Epithelial cell of proximal tubule (primary cell): ENCODE data around the gene ZNF77. TPM values are rescaled to one million over a fixed set of nuclear protein-coding genes. Genes with fewer than 3 reads are reported as not detected.

Experiments used
- DNase-seq: peaks from one replicate; pipeline ENCODE4 v3.0.0-alpha.2; 2011; ENCODE audit warnings: low read depth
- H3K4me3 ChIP-seq: 2 replicates; pipeline ENCODE4 v1.5.1; 2011; ENCODE audit warnings: low read depth, mild to moderate bottlenecking, low read length
- total RNA-seq: library from RNA; depleted of rRNA; stranded (reverse); fragments of >200 nt; gene quantifications from 2 replicates; pipeline ENCODE4 v1.2.3, GENCODE V29; 2015
- TF ChIP-seq, protein P1 (sequence below): conservative IDR thresholded peaks from 2 replicates; pipeline ENCODE4 v1.5.1; 2012; ENCODE audit warnings: low read depth, mild to moderate bottlenecking, low read length

ZNF77 gene
- total RNA-seq, 1 donor from 2014 or later: 1.6 TPM

DNA sequence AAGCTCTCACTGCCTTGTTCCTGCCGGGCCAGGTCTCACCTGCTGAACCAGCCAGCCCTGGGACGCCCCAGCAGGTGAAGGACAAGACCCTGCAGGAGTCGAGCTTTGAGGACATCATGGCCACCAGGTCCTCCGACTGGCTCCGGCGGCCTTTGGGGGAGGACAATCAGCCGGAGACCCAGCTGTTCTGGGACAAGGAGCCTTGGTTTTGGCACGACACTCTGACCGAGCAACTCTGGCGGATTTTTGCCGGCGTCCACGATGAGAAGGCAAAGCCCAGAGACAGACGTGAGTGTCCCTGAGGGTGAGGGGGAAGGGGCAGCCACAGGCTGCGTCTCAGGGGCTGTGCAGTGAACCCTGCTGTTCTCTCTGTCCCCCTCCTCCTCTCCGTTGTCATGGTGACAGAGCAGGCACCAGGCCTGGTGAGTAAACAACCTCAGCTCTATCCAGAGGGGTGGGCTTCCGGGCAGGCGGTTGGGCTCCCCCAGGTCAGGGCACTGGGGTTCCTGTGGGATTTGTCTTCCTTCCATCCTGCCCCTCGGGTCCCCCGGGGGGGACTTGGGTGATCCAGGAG lies 42.3 kb upstream of the ZNF77 start:
- TF ChIP-seq, protein P1, sequence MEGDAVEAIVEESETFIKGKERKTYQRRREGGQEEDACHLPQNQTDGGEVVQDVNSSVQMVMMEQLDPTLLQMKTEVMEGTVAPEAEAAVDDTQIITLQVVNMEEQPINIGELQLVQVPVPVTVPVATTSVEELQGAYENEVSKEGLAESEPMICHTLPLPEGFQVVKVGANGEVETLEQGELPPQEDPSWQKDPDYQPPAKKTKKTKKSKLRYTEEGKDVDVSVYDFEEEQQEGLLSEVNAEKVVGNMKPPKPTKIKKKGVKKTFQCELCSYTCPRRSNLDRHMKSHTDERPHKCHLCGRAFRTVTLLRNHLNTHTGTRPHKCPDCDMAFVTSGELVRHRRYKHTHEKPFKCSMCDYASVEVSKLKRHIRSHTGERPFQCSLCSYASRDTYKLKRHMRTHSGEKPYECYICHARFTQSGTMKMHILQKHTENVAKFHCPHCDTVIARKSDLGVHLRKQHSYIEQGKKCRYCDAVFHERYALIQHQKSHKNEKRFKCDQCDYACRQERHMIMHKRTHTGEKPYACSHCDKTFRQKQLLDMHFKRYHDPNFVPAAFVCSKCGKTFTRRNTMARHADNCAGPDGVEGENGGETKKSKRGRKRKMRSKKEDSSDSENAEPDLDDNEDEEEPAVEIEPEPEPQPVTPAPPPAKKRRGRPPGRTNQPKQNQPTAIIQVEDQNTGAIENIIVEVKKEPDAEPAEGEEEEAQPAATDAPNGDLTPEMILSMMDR: no peak
- DNase-seq: no peak
- H3K4me3 ChIP-seq: no peak overlapping the region

DNA sequence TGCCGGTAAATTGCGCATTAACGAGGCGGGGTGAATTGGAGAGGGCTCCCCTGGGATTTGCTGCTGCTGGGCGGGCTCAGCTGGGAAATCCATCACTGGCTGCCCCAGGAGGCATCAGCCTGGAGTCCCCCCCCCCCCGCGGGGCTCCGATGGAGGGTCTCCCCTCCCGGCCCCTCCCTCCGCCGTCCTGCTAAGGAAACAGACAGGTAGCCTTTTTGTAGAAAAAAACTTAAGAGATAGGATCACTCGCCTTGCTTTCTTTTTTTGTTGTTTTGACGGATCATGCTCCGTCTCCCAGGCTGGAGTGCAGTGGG lies 39.4 kb upstream of the ZNF77 start:
- TF ChIP-seq, protein P1: no peak
- DNase-seq: no peak
- no peak overlapping the region for H3K4me3 ChIP-seq

DNA sequence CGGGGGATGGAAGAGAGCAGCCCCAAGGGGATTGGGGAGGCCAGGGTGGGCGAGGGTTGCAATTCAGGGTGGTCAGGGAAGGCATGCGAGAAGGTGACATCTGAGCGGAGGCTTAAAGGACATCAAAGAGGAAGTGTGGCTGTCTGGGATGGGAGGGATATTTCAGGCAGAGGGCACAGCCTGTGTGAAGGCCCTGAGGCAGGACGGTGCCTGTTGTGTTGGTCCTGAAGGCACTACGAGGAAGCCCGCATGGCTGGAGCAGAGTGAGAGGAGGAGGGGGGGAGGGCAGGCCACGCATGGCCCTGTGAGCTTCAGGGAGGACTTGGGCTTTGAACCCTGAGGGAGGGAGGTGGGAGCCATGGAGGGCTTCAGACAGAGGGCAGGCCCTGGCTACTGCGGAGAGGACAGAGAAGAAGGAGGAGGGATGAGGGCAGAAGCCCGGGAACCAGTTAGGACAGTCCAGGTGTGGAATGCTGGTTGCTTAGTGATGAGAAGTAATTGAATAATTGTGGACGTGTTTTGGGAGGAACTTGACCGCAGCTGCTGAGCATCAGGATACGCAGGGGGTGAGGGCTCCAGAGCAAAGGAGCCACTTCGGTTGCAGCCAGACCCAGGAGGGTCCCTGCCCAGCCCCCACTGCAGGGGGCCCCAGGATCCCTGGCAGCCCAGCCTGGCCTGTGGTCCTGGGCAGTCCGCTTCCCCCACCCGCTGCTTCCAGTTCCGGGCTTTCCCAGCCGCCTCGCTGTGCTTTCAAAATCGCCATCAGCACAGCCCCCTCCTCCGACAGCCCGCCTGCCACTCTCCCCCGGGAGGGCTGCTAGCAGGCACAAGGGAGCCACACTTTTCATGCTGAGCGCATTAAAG lies 38.8 kb upstream of the ZNF77 start:
- H3K4me3 ChIP-seq: no peak overlapping the region
- no peak for DNase-seq
- TF ChIP-seq, protein P1: no peak

DNA sequence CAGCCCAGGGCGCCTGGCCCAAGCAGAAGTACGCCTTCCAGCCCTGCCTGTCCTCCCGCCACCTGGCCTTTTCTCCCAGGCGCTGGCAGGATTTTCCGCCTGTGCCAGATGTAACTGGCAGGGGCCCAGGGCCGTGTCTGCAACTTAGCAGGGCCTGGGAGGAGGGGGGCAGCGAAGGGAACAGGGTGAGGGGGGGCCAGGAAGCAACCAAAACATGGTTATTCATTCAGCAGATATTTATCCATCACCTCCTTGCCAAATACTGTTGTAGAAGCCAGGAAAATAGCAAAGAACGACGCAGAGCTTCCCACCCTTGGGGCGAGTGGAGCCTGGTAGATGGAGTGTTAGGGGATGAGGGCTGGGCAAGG lies 38.2 kb upstream of the ZNF77 start:
- DNase-seq: no peak
- H3K4me3 ChIP-seq: no peak overlapping the region
- TF ChIP-seq, protein P1: no peak

DNA sequence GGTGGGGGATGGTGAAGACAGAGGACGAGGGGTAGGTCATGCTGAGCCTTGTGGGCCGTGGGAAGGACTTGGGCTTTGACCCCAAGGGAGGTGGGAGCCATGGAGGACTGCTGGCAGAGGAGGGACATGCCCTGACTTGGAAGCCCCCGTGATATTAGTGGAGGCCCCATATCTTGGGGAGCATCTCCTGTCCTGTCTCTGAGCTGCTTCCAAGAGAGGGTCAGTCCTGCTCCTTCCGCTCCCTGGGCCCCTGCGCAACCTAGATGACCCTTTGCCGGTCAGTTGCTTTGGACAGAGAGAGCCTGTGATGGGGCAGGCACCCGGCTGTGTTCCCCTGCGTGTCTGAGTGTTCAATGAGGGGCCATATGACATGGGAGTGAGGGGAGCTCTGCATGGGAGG lies 37.8 kb upstream of the ZNF77 start:
- no peak overlapping the region for H3K4me3 ChIP-seq
- TF ChIP-seq, protein P1: no peak
- DNase-seq: no peak

DNA sequence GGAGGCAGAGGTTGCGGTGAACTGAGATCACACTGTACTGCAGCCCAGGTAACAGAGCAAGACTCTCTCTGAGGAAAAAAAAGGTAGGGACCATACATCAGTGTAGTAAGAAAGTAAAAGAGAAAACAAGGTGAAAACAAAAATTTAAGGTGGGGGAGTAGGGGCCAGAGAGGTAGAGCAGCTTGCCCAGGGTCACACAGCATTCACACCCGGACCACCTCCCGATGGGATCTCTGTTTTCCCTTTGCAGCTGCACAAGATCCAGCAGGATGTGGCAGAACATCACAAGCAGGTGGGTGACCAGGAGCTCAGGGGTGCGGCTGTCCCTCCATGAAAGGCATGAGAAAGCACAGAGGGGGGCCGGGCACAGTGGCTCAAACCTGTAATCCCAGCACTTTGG lies 37.1 kb upstream of the ZNF77 start:
- no peak for DNase-seq
- H3K4me3 ChIP-seq: no peak overlapping the region
- TF ChIP-seq, protein P1: no peak

DNA sequence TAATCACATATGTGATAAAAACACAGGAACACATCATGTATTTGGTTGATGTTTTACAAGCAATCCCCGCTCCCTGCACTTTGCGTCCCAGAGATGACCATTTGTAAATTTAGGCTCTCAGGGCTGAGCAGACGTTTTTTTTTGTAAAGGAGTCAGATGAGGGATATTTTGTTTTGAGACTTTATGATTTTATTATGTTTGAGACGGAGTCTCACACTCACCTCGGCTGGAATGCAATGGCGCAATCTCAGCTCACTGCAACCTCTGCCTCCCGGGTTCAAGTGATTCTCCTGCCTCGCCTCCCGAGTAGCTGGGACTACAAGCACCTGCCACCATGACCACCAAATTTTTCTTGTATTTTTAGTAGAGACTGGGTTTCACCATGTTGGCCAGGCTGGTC lies 34.0 kb upstream of the ZNF77 start:
- TF ChIP-seq, protein P1: no peak
- H3K4me3 ChIP-seq: no peak overlapping the region
- DNase-seq: no peak
